SKM-1 (cell line): ENCODE results near the gene SLC30A5.
"Not testable (repeated sequence)": the region's sequence is repeated elsewhere in the genome, so short reads cannot be mapped to it uniquely, and the experiment has no call there.

Source experiments
- DNase-seq: peaks from one replicate; lab custom pipeline; 2025; ENCODE audit not compliant: unreplicated experiment; lab: John Stamatoyannopoulos, UW

The SLC30A5 gene

DNA sequence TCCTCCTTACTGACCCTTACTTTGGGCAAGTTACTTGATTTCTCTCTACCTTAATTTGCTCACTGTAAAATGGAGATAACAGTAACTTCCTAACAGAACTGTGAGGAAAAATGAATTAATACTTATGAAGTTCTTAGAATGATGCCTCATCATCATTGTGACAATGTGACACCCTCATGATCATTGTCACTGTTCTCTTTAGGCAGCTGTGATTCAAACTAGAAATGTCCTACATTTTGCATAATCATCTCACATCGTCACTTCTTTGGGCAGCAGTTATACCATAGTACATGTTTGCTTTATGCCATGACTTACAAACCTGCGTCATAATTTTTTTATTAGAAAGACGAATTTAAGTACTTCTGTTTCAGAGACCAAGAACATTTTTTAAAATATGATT, 9.7 kb downstream of the SLC30A5 start:
- no peak for DNase-seq

DNA sequence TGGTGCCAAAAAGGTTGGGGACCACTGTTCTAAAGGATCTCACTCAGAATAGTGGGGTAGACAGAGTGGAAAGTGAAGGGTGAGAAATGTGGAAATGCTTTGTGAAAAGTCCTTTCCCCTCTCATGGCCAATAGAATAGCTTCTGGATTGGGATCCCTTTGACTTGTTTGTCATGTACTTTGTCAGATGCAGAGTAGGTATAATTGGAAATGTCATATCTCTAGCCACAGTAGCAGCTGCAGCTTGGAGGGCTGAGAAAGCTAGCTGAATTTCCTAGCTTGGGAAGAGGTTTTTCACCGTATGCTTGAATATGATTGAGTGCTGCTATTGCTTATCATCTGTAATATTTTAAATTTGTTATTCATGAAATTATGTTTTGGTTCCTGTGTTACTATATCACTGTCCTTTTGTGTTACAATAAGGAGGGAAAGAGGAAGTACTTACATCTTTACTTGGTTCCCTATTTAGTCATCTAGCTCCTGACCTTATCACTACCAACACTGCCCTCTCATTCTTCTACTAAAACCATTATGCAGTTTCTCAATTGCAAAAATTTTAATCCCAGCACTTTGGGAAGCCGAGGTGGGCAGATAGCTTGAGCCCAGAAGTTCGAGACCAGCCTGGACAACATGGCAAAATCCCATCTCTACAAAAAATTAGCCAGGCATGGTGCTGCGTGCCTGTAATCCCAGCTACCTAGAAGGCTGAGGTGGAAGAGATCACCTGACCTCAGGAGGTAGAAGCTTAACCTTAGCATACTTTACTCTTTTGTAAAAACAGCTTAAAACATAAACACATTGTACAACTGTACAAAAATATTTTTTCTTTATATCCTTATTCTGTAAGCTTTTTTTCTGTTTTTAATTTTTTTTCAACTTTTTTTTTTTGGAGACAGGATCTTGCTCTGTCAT, 12.4 kb downstream of the SLC30A5 start:
- peak; percentile 81 for DNase-seq

DNA sequence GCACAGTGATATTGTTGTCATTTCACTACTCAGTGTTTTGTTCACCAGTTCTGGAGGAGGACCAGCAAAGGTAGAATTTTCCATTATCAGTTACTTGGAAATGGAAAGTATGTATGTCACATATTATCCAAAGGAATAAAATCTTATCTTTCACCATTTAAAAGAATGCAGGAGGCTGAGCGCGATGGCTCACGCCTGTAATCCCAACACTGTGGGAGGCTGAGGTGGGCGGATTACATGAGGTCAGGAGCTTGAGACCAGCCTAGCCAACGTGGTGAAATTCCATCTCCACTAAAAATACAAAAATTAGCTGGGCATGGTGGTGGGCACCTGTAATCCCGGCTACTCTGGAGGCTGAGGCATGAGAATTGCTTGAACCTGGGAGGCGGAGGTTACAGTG, 14.6 kb downstream of the SLC30A5 start:
- DNase-seq = not testable (repeated sequence)

DNA sequence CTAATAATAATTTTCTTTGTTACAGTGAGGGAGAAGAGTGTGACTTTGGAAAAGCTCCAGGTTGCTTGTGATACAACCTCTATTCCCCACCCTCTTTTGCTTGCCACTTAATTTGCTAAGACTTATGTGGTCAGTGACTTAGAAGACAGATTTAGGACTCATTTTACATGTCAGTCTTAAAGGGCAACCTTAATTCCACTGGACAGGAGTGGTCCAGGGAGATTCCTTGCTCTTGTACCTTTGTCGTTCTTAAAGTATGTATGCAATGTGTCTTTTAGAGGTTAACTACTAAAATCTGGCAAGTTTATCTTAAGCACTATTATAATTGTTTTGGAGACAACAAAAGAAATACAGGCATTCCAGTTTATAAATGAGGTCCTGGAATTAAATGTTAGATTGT, 20.0 kb downstream of the SLC30A5 start:
- no peak for DNase-seq

DNA sequence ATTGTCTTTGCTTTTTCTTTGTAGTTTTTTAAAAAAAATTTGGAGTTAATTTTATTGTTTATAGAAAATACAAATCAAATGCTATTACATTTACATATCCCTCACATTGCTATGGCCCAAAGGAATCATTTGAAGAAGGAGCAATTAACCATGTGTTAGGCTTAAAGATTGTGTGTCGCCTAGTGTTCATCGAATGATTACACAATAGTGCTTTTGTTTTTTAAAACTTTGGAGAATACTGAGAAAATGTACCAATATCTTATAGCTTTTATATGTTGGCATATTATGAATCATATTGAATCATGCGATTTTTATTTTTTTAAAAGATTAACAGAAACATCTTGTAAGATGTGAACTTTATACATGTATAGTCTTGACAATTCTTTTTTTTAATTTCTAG, 21.7 kb downstream of the SLC30A5 start:
- DNase-seq = no peak

DNA sequence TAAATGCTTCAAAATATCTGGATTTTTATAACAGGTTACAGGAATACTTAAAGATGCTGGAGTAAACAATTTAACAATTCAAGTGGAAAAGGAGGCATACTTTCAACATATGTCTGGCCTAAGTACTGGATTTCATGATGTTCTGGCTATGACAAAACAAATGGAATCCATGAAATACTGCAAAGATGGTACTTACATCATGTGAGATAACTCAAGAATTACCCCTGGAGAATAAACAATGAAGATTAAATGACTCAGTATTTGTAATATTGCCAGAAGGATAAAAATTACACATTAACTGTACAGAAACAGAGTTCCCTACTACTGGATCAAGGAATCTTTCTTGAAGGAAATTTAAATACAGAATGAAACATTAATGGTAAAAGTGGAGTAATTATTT, 35.6 kb downstream of the SLC30A5 start:
- no peak for DNase-seq

DNA sequence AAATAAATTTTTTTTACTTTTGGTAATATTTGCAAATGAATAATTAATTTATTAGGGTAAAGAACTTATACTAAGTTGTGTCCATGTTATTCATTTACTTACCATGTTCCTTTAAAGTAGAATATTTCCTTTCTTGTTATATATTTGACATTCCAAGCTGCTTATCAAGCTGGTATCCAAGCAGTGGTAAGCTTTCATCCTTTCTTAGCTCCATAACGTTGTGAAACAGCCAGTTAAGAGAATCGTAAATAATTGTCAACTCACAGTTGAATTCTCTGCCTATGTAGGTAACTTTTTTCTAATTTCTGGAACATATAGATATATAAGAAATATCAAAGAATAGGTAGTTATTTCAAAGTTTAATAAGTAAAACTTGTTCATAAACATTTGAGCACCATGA, 36.4 kb downstream of the SLC30A5 start:
- DNase-seq = no peak

DNA sequence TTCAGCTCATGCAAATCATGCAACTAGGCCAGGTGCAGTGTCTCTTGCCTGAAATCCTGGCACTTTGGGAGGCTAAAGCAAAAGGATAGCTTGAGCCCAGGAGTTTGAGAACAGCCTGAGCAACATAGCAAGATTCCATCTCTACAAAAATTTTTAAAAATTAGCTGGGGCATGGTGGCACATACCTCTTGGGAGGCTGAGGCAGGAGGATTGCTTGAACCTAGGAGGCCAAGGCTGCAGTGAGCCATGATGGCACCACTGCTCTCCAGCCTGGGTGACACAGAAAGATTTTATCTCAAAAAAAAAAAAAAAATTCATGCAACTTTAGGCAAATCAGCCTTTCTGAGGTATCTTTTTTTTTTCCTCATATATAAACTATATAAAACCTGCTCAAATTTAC, 37.5 kb downstream of the SLC30A5 start:
- DNase-seq = no peak

DNA sequence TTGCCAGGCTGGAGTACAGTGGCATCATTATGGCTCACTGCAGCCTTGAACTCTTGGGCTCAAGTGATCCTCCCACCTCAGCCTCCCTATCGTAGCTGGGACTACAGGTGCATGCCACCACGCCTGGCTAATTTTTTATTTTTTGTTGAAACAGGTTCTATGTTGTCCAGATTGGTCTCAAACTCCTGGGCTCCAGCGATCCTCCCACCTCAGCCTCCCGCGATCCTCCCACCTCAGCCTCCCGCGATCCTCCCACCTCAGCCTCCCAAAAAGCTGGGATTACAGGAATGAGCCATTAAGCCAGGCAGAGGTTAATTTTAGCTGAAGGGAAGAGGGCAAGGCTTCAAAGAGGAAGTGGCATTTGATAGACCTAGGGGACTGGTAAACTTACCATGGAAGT, 40.3 kb downstream of the SLC30A5 start:
- no peak for DNase-seq

DNA sequence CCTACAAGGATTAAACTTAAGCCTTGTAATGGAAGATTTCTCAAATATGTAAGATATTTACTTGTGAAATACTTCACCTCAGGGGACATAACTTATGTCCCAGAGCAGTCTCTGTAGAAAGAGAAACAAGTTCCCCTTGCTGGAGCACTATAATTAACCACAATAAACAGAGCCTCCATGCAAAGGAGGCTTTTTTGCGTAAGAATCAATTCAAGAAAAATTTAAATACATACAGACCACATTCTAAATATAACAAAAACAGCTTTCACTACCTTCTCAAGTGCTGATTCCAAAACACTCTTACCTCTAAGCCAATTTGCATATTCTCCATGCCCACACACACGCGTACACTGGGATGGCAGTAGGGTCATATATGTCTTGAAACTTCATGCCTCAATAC, 42.5 kb downstream of the SLC30A5 start:
- DNase-seq = no peak

DNA sequence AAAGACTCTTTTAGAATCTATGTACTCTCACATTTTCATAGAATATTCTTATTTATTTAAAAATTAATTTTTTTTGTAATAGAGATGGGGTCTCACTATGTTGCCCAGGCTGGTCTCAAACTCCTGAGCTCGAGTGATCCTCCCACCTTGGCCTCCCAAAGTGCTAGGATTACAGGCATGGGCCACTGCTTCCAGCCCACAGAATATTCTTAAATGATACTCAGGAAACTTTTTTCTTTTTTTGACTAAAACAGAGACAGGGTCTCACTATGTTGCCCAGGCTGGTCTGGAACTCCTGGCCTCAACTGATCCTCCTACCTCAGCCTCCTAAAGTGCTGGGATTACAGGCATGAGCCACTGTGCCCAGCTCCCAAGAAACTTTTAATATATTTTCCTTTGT, 43.4 kb downstream of the SLC30A5 start:
- DNase-seq = not testable (repeated sequence)

DNA sequence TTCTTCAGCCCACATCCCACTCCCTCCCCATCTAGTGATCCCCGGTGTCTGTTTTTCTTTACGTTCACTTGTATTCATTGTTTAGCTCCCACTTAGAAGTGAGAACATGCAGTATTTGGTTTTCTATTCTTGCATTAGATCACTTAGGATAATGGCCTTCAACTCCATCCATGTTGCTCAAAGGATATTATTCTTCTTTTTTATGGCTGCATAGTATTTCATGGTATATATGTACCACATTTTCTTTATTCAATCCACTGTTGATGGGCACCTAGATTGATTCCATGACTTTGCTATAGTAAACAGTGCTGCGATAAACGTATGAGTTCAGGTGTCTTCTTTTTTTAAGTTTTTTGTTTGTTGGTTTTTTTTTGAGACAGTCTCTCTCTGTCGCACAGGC, 44.0 kb downstream of the SLC30A5 start:
- DNase-seq = no peak

DNA sequence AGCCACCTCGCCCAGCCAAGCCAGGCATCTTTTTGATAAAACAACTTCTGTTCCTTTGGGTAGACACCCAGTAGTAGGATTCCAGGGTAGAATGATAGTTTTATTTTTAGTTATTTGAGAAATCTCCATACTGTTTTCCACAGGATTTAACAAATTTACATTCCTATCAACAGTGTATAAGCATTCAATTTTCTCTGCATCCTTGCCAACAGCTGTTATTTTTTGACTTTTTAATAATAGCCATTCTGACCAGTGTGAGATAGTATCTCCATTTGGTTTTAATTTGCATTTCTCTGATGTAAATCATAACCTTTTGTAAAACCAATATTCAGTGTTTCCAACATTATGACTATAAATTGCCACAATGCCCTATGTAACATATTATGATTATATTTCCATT, 45.0 kb downstream of the SLC30A5 start:
- no peak for DNase-seq

DNA sequence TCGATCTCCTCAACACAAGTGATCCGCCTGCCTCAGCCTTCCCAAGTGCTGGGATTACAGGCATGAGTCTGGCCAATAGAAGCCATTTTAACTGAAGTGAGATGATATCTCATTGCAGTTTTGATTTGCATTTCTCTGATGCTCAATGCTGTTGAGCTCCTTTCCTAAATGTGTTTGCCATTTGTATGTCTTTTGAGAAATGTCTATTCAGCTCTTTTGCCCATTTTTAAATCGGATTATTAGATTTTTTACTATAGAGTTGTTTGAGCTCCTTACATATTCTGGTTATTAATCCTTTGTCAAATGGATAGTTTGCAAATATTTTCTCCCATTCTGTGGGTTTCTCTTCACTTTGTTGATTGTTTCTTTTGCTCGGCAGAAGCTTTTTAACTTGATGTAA, 46.4 kb downstream of the SLC30A5 start:
- not testable (repeated sequence) for DNase-seq

DNA sequence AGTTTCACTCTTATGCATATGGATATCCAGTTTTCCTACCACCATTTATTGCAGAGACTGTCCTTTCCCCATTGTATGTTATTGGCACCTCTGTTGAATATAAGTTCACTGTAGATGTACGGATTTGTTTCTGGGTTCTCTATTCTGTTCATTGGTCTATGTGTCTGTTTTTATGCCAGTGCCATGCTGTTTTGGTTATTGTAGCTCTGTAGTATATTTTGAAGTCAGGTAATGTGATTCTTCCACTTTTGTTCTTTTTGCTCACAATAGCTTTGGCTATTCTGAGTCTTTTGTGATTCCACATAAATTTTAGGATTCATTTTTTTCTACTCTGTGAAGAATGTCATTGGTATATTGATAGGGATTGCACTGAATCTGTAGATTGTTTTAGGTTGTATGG, 47.0 kb downstream of the SLC30A5 start:
- DNase-seq = no peak

DNA sequence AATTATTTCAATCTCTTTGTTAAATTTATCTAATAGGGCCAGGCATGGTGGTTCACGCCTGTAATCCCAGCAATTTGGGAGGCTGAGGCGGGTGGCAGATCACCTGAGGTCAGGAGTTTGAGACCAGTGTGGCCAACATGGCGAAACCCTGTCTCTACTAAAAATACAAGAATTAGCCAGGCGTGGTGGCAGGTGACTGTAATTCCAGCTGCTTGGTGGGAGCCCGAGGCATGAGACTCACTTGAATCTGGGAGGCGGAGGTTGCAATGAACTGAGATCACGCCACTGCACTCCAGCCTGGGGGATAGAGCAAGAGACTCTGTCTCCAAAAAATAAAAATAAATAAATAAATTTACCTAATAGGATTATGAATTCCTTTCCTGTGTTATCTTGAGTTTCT, 54.8 kb downstream of the SLC30A5 start:
- not testable (repeated sequence) for DNase-seq

DNA sequence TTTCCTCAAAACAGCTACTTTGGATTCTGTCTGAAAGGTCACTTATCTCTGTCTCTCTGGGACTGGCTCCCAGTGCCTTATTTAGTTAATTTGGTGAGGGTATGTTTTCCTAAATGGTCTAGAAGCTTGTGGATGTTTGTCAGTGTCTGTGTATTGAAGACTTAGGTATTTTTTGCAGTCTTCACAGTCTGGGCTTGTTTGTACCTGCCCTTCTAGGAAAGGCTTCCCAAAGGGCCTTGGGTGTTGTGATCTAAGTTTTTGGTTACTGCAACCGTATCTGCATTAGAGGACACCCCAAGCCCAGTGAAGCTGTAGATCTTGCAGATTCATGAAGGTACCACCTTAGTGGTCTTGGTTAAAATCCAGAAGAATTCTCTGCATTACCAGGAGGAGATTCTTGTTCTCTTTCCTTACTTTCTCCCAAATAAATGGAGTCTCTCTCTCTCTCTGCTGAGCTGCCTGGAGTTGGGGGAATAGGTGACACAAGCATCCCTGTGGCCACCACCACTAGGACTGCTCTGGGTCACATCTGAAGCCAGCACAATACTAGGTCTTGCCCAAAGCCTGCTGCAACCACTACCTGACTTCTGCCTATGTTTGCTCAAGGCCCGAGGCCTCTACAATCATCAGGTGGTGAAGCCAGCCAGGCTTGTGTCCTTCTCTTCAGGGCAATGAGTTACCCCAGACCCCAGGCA, 55.3 kb downstream of the SLC30A5 start:
- no peak for DNase-seq

DNA sequence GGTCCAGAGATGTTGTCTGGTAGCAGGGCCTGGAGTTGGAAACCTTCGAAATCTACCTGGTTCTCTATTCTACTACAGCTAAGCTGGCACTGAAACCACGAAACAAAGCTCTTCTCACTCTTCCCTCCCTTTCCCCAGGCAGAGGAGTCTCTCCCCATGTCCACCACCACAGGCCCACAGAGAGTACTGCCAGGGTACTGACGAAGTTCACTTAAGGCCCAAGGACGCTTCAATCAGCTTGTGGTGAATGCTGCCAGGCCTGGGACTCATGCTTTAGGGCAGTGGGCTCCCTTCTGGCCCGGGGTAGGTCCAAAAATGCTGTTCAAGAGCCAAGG, 55.8 kb downstream of the SLC30A5 start:
- no peak for DNase-seq

DNA sequence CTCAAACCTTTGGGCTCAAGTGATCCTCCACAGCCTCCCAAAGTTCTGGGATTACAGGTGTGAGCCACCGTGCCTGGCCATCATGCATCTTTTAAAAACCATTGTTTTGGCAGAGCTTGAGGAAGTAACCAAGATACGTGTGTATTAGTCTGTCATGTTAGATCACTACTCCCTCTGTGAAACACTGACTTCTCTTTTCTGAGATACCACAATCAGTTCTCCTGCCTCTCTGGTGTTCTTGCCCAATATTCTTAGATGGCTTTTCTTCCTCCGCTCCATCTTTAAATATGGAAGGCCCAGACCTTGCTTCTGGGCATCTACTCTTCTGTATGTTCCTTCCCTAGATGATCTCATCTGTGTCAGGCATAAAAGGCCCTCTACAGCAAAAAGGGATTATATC, 58.9 kb downstream of the SLC30A5 start:
- DNase-seq = peak; percentile 94

DNA sequence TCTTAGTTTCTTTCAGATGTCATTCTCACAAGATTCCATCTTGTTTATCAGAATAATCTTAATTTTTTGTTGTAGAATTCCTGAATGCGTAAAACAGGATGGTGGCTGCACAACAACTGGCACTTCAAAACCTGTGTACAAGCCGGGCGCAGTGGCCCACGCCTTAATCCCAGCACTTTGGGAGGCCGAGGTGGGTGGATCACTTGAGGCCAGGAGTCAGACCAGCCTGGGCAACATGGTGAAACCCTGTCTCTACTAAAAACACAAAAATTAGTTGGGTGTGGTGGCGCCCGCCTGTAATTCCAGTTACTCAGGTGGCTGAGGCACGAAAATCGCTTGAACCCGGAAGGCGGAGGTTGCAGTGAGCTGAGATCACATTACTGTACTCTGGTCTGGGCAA, 62.6 kb downstream of the SLC30A5 start:
- DNase-seq = no peak

DNA sequence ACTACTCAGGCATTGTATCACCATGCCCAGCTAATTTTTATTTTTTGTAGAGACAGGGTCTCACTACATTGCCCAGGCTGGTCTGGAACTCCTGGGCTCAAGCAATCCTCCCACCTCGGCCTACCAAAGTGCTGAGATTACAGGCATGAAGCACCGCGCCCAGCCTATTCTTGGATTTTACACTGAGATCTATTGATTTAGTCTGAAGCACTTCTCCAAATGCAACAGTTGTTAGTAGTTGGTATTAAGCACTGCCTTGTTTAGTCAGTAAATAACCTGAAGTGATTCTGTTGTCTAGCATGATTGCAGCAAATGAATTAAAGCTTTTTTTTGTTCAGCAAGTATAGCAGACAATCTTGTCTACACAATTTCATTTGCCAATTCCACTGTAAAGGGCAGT, 64.2 kb downstream of the SLC30A5 start:
- DNase-seq = no peak

DNA sequence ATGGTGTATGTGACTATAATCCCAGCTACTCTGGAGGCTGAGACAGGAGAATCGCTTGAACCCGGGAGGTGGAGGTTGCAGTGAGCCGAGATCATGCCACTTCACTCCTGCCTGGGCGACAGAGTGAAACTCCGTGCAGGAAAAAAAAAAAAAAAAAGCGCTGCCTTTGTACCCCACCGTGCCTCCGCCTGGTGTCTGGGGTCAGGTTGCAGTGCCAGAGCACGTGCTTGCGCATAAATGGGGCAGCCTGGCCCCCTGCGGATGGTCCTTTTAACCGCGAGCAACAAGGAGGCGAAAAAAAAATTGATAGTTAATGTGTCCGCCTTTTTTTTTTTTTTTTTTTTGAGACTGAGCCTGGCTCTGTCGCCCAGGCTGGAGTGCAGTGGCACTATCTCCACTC, 66.8 kb downstream of the SLC30A5 start:
- no peak for DNase-seq
